HG02571 (cell line): ENCODE data around the gene HRC.
"Not testable (repeated sequence)": the region's sequence is repeated elsewhere in the genome, so short reads cannot be mapped to it uniquely, and the experiment has no call there.

Experiments
- ATAC-seq: cut with Tn5 transposase; IDR thresholded peaks from one replicate; pipeline ENCODE4 v1.9.1; 2021; ENCODE audit warnings: mild to moderate bottlenecking, moderate library complexity; ENCODE audit not compliant: unreplicated experiment

Gene HRC

DNA sequence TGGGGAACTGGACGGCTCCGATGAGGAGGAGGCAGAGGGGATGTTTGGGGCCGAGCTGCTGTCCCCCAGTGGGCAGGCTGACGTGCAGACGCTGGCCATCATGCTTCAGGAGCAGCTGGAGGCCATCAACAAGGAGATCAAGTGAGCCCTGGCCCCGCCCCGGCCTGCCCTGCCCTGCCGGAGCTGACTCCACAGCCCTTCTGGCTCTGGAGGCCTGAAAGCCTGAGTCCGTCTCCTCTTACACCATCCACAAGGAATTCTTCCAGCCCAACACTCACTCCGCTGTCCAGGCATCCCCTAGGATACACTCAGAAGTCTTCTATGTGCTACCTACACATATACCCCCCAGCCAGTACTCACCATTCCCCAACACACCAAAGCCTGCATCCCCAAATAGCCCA, 18.4 kb downstream of the HRC start:
- no peak for ATAC-seq

DNA sequence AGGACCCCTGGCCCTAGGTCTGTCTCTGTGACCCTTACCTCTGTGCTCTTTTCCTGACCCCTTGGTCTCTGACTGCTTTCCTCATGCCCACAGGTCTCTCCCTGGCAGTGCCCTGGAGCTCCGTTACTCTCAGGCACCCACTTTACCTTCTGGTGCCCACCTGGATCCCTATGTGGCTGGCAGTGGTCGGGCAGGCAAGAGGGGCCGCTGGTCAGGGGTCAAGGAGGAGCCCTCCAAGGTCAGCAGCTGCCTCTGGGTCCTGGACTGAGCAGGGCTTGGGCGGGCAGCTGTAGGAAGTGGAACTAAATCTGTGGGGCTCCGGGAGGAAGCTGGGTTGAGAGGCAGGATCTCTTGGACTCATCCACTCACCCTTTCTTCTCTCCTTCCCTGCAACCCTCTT, 19.5 kb downstream of the HRC start:
- ATAC-seq = no peak

- no peak for ATAC-seq
Observed at GRCh38 chr19:49133621-49134454, 21.4 kb downstream of the HRC start.

GRCh38 chr19:49132974-49133609, 22.1 kb downstream of the HRC start:
- ATAC-seq = no peak

DNA sequence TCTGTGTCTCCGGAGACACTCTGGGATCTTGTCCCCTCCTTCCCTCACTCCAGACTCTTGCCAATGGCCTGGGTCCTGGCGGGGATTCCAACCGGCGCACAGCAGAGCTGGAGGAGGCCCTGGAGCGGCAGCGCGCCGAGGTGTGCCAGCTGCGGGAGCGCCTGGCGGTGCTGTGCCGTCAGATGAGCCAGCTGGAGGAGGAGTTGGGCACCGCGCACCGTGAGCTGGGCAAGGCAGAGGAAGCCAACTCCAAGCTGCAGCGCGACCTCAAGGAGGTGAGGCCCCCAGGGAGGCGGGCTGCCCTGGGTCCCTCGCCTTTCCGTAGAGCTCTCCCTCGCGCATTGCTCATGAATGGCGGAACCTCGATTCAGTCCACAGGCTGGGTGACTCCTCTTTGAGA, 24.9 kb downstream of the HRC start:
- ATAC-seq = no peak

DNA sequence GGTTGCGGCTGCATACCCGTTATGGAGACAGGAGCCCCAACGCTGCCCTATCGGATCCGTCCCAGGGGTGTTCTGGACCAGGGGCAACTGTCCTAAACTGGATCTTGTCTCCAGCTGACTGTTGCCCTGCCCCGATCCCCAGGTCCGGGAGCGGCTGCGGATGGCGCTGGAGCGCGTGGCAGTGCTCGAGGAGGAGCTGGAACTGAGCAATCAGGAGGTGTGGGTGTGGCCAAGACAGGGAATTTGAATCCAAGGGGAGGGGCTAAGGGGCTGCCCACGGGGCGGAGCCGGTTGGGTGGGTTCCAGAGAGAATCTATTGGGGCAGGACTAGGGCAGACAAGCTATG, 26.0 kb downstream of the HRC start:
- ATAC-seq = no peak

DNA sequence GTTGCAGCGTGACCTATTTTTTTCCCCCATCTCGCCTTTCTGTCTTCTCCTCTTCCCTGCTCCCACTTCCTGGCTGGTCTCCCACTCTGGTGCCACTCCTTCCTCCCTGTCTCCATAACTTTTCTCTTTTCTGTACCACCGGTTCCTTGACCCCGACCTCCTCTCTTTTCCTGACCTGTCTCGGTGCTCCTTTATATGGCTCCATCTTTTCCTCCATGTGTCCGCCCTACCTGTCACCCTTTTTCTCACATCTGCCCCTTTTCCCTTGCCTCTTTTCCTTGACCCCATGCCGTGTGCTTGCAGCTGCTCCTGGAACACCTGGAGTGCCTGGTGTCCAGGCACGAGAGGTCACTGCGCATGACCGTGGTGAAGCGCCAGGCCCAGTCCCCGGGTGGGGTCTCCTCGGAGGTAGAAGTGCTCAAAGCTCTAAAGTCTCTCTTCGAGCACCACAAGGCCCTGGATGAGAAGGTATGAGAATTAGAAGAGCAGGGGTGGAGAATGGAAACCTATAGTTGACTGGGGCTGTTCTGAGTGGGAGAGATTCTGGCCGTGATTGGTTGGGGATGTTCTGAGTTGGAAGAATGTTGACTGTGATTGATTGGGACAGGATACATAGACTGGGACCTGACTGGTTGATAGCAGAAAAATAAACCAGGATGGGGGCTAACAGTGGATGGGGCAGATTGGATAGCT, 26.5 kb downstream of the HRC start:
- ATAC-seq = no peak

GRCh38 chr19:49127674-49128544, 27.3 kb downstream of the HRC start:
- ATAC-seq = peak; percentile 85

DNA sequence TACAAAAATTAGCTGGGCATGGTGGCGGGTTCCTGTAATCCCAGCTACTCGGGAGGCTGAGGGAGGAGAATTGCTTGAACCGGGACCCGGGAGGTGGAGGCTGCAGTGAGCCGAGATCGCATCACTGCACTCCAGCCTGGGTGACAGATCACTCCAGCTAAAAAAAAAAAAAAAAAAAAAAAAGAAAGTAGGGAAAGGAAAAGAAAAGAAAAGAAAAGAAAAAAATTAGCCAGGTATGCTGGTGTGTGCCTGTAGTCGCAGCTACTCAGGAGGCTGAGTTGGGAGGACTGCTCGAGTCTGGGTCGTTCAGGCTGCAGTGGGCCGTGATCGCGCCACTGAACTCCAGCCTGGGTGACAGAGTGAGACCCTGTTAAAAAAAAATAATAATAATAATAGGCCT, 28.0 kb downstream of the HRC start:
- ATAC-seq = not testable (repeated sequence)

- no peak for ATAC-seq
Observed at GRCh38 chr19:49126575-49126974, 28.6 kb downstream of the HRC start.

DNA sequence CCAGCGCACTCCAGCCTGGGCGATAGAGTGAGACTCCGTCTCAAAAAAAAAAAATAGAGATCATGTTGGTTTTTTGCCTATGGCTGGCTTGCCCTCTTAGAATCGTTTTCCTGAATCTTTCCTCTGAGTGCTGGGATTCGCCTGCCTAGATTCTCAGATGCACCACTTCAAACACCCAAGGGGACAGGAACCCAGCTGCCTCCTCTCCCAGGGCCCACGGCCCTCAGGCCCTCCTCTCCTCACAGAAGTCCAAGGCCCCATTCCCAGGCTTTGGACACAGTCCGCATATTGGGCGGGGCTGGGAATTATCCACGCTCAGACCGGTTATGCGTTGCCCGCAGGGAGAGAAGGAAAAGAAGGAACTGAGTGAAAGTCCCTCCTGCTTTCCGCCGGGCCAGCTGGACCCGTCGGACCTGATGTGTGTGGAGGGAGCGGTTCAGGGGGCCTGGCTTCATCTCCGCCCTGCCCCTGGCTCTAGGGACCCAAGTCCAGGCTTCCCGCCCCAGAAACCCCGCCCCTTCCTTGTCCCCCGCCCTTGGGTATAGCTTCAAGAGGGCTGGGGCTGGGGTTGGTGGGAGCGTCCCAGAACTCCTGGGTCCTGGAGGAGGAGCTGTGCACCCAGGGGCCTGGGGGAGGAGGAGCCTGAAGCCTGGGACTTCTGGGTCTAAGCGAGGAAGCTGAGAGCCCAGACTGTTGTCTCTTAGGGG, 30.0 kb downstream of the HRC start:
- ATAC-seq = no peak

DNA sequence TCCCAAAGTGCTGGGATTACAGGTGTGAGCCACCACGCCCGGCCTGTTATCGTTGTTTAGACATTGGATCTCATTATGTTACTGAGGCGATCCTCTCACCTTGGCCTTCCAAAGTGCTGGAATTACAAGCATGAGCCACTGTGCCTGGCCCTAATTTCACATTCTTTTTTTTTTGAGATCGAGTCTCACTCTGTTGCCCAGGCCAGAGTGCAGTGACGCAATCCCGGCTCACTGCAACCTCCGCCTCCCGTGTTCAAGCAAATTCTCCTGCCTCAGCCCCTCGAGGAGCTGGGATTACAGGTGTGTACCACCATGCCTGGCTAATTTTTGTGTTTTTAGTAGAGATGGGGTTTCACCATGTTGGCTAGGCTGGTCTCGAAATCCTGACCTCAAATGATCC, 31.9 kb downstream of the HRC start:
- not testable (repeated sequence) for ATAC-seq

GRCh38 chr19:49121841-49122240, 33.4 kb downstream of the HRC start:
- ATAC-seq = not testable (repeated sequence)

DNA sequence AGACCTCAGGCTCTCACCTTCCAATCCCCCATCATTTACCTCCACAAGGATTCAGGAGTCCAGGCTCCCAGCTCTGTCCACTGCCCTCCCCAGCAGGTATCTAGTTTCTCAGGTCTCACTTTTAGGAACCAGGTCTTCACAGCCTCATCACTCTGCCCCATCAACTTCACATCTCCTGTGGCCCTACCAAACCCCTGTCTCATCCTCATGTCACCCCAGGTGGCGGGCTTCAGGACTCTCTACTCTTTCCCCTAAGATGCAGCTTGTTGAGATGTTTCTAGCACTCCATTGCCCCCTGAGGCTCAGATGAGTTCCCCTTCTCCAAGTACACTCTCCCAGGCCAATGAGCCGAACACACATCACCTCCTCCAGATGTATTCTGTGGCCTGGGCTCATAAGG, 34.3 kb downstream of the HRC start:
- no peak for ATAC-seq

DNA sequence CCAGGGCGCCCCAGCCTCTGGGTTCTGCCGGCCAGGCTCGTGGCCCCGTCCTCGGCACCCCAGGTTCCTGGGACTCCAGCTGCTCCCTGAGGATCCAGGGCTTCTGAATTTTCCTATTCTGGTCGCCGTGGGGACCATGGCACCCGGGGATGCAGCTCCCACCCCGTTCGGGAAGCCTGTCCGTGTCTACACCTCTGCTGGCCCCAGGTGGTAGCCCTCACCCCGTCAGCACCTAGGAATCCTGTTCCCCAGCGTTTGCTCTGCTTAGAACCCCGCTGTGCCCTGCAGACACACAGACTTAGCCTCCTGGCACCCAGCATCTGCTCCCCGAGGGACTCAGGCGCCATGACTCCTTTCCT, 34.9 kb downstream of the HRC start:
- no peak for ATAC-seq

GRCh38 chr19:49119411-49120324, 35.5 kb downstream of the HRC start, which contains the start of gene PPFIA3:
Gene PPFIA3, plus strand, starts transcription at chr19:49119544. Its CDS starts 8,330 bp downstream, at chr19:49127874.
- ATAC-seq = no peak

GRCh38 chr19:49118565-49119410, 36.4 kb downstream of the HRC start, which contains the start of gene C19orf73:
Gene C19orf73, minus strand, starts transcription at chr19:49119143. Its CDS starts 121 bp downstream, at chr19:49119022.
- peak; percentile 72 for ATAC-seq
